Muscle layer of duodenum (tissue), 2 donors: ENCODE data around the gene CCDC8.

Source experiments
- H3K27ac ChIP-seq: one replicate; pipeline ENCODE4 v1.7.0; 2013; ENCODE audit warnings: mild to moderate bottlenecking, low read length
- H3K27me3 ChIP-seq: one replicate; pipeline ENCODE4 v1.7.0; 2013; ENCODE audit warnings: low read depth, mild to moderate bottlenecking, control low read depth, low read length
- H3K36me3 ChIP-seq, 2 donors: one replicate each; pipeline ENCODE4 v1.7.0; 2013; ENCODE audit warnings: low read length in 2 of 2, control low read depth in 1 of 2, mild to moderate bottlenecking in 1 of 2; ENCODE audit not compliant: insufficient read depth in 2 of 2, control insufficient read depth in 1 of 2
- H3K4me1 ChIP-seq, 2 donors: one replicate each; pipeline ENCODE4 v1.7.0; 2013; ENCODE audit warnings: low read length in 2 of 2, mild to moderate bottlenecking in 2 of 2, control low read depth in 1 of 2, moderate library complexity in 1 of 2; ENCODE audit not compliant: insufficient read depth in 2 of 2, control insufficient read depth in 1 of 2
- H3K4me3 ChIP-seq, 2 donors: one replicate each; pipeline ENCODE4 v1.7.0; 2013; ENCODE audit warnings: low read length in 2 of 2, low read depth in 1 of 2, mild to moderate bottlenecking in 1 of 2
- H3K9me3 ChIP-seq, 2 donors: one replicate each; pipeline ENCODE4 v1.7.0; 2013; ENCODE audit warnings: low read length in 2 of 2, control low read depth in 1 of 2, mild to moderate bottlenecking in 1 of 2; ENCODE audit not compliant: control insufficient read depth in 1 of 2
- donor health status: healthy.

The CCDC8 gene, protein sequence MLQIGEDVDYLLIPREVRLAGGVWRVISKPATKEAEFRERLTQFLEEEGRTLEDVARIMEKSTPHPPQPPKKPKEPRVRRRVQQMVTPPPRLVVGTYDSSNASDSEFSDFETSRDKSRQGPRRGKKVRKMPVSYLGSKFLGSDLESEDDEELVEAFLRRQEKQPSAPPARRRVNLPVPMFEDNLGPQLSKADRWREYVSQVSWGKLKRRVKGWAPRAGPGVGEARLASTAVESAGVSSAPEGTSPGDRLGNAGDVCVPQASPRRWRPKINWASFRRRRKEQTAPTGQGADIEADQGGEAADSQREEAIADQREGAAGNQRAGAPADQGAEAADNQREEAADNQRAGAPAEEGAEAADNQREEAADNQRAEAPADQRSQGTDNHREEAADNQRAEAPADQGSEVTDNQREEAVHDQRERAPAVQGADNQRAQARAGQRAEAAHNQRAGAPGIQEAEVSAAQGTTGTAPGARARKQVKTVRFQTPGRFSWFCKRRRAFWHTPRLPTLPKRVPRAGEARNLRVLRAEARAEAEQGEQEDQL

DNA sequence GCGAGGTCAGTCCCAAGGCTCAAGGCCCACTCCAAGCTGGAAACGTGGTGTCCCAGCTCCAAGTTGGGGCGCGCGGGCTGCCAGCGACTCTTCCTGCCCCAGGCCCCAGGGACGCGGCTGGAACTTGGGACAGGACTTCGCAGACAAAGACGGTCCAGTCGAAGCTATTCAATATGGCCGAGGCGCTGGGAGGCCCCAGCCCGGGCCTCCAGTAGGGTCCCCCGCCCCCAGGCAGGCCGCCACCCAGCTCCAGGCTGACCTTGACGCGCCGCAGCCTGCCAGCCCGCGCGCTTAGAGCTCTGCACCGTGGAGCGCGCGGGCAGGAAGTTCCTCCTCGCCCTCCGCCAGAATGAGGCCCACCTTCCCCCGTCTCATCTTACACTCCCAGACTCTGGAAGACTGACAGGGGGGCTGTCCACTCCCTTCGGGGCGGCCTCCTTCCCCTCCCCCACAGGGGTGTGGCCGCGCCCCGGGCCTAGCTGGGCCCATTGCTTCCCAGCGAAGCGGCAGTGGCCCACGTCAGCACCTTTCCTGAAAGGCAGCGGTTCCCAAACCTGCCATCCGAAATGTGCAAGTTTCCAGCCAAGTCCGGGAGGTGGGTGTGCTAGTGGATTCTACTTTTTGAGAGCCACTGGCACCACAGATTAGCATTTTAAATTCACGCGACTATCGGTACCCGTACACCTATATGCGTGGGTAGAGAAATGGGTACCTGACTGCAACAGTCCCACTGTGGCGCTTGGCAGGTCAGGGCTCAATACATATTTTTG, at the start of gene CCDC8:
CCDC8 (minus strand) TSS at position 303 of the 770 bp plus-strand sequence. CDS start 754 bp downstream, outside the sequence.
- peaks cover 0 to 40% of the 10 kb centered on the region in 2 donors for H3K4me1 ChIP-seq
- H3K36me3 ChIP-seq = no peaks in the 10 kb centered on the region
- H3K9me3 ChIP-seq = no peaks in the 10 kb centered on the region
- H3K4me3 ChIP-seq = peak within 1 kb of the TSS; percentile 61 to 62
- H3K27me3 ChIP-seq = peaks cover 21% of the 10 kb centered on the region
- peak within 1 kb of the TSS; percentile 51 for H3K27ac ChIP-seq

DNA sequence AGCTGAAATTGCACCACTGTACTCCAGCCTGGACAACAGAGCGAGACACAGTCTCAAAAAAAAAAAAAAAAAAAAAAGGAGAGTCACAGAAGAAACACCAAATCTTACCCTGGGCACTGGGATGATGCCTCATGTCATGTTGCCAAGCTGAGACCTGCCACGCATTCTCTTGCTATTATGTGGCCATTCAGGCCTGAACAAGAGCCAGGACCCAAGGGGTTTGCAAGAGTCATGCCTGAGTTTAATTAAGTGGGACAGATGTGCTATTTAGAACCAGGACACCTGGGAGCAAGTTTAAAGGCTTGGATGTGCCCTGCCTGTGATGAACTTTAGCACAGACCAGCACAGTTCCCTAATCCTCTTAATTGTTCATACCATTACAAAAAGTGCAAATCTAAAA, 48.2 kb upstream of the CCDC8 start:
- Histone ChIP-seq H3K9me3 (no peaks in the 10 kb centered on the region), H3K4me1 (no peaks in the 10 kb centered on the region), H3K27ac (no peak overlapping the region), H3K4me3 (no peak overlapping the region), H3K36me3 (no peaks in the 10 kb centered on the region), H3K27me3 (no peaks in the 10 kb centered on the region)

DNA sequence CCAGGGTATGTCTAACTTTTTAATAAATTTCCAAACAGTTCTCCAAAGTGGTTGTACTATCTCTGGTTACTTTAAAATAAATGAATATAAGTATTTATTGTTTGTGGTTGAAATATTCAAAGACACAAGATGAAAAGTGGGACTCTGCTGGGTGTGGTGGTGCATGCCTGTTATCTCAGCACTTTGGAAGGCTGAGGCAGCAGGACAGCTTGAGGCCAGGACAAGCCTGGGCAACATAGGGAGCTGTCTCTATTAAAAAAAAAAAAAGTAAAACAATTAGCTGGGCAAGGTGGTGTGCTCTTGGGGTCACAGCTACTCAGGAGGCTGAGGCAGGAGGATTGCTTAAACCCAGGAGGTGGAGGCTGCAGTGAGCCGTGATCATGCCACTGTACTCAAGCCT, 47.6 kb upstream of the CCDC8 start:
- Histone ChIP-seq H3K4me1 (no peaks in the 10 kb centered on the region), H3K9me3 (no peaks in the 10 kb centered on the region), H3K27ac (no peak overlapping the region), H3K4me3 (no peak overlapping the region), H3K27me3 (no peaks in the 10 kb centered on the region), H3K36me3 (no peaks in the 10 kb centered on the region)

DNA sequence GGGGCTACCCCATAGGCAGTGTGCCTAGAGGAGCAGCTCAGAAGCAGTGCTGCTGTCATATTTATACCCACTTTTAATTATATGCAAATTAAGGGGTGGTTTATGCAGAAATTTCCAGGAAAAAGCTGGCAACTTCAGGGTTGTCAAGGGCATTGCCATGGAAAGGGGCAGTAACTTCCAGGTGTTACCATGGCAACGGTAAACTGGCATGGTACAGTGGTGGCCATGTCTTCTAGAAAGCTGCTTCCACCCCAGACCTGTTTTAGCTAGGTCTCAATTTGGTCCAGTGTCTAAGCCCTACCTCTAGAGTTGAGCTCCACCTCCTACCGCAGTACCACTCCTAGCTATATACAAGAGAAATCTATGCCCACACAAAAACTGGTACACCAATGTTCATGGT, 46.7 kb upstream of the CCDC8 start:
- Histone ChIP-seq H3K27ac (no peak overlapping the region), H3K9me3 (no peaks in the 10 kb centered on the region)

DNA sequence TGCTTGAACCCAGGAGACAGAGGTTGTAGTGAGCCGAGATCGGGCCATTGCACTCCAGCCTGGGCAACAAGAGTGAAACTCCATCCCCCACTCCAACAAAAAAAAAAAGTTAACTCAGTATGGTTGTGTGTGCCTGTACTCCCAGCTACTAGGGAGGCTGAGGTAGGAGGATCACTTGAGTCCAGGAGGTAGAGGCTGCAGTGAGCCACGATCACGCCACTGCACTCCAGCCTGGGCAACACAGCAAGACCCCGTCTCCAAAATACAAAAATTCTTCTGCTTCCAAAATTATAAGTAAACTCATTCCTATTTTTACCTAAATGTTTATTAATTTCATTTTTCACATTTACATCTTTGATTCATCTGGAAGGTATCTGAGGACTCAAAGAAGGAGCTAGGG, 43.6 kb upstream of the CCDC8 start:
- Histone ChIP-seq H3K27ac (no peak overlapping the region), H3K4me3 (no peak overlapping the region), H3K9me3 (no peaks in the 10 kb centered on the region), H3K27me3 (no peaks in the 10 kb centered on the region), H3K36me3 (no peaks in the 10 kb centered on the region), H3K4me1 (no peaks in the 10 kb centered on the region)

More for the DNA sequence above, 46.7 kb upstream of the CCDC8 start:
- Histone ChIP-seq H3K4me1 (no peaks in the 10 kb centered on the region), H3K27me3 (no peaks in the 10 kb centered on the region), H3K36me3 (no peaks in the 10 kb centered on the region), H3K4me3 (no peak overlapping the region)

DNA sequence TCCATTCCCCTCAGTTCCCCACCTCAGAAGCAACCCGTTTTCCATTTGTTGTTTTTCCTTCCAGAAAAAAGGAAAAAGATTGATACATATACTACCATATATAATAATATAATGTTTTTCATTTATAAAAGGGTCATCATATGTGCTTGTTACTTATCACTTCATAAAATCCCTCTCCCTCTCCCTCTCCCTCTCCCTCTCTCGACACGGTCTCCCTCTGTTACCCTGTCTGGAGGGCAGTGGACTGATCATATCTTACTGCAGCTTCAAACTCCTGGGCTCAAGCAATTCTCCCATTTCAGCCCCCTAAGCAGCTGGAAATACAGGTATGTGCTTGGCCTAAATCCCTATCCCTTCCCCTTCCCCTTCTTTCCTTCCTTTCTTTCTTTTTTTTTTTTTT, 40.9 kb upstream of the CCDC8 start:
- Histone ChIP-seq H3K27me3 (no peaks in the 10 kb centered on the region), H3K27ac (no peak overlapping the region), H3K36me3 (no peaks in the 10 kb centered on the region), H3K9me3 (no peaks in the 10 kb centered on the region), H3K4me1 (no peaks in the 10 kb centered on the region), H3K4me3 (no peak overlapping the region)

DNA sequence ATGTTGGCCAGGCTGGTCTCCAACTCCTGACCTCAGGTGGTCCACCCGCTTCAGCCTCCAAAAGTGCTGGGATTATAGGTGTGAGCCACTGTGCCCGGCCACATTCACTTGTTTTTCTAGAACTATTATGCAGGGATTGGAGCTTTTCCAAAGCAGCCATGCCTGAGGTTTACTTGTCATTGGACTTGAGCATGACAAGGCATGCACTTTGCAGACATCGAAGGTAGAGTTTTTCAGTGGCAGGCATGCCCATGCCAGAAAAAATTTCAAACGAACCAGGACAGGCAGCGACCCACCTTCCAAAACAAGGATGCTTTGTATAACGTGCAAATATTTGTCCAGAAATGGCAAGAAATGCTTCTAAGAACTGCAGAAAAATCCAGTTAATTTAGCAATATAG, 40.3 kb upstream of the CCDC8 start:
- H3K27me3 ChIP-seq = no peaks in the 10 kb centered on the region
- no peak overlapping the region for H3K27ac ChIP-seq
- no peaks in the 10 kb centered on the region for H3K4me1 ChIP-seq
- H3K4me3 ChIP-seq = no peak overlapping the region
- H3K9me3 ChIP-seq = no peaks in the 10 kb centered on the region
- H3K36me3 ChIP-seq = no peaks in the 10 kb centered on the region

DNA sequence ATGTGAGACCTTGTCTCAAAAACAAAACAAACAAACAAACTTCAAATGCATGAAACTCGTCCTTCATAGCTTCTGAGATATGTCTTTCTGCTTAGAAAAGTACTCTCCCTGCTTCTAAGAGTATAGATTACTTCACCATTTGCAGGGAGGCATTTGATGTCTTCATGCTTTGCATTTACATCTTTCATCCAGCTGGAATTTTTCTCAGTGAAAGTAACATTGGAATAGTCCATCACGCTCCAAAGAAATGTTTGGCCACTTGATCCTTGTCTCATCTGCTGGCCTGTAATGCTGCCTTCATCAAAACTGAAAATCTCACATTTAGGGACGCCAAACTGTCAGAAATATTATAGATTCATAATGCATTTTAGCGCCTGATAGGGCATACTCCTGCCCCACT, 38.8 kb upstream of the CCDC8 start:
- Histone ChIP-seq H3K4me1 (no peaks in the 10 kb centered on the region), H3K9me3 (no peaks in the 10 kb centered on the region), H3K36me3 (no peaks in the 10 kb centered on the region), H3K4me3 (no peak overlapping the region), H3K27ac (no peak overlapping the region), H3K27me3 (no peaks in the 10 kb centered on the region)

DNA sequence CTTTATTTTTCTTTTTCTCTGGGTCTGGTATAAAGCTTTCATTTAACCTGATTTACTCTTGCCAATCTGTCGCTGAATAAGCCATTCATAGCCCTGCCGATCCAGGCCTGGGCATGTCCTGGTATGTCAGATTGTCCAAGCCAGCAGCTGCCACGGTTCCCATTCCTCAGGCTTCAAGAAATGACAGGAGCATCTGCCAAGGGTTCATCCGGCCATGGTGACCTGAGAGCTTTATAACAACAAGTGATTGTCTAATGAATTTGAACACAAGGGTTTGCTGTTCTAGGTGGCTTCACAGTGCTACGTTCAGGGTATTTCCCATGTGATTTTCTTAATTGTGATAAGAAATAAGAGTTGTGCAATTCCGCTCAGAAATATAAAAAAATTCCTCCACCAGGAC, 38.0 kb upstream of the CCDC8 start:
- Histone ChIP-seq H3K4me1 (no peaks in the 10 kb centered on the region), H3K27me3 (no peaks in the 10 kb centered on the region), H3K4me3 (no peak overlapping the region), H3K36me3 (no peaks in the 10 kb centered on the region), H3K27ac (no peak overlapping the region), H3K9me3 (no peaks in the 10 kb centered on the region)

DNA sequence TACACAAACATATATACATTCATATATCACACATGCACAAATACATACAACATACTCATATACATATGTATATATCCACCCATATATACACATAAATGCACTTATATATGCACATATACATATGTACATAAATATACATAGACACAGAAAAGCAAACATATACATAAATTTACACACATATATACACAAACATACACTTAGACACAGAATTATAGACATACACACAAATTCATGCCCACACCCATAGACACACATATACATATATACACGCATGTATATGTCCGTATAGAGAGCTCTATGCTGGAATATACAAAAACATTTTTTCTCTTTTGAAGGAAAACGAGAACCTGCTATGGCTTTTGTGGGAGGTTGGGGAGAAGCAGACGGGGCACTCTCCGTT, 37.4 kb upstream of the CCDC8 start:
- Histone ChIP-seq H3K27ac (no peak overlapping the region), H3K4me3 (no peak overlapping the region), H3K4me1 (no peaks in the 10 kb centered on the region)

DNA sequence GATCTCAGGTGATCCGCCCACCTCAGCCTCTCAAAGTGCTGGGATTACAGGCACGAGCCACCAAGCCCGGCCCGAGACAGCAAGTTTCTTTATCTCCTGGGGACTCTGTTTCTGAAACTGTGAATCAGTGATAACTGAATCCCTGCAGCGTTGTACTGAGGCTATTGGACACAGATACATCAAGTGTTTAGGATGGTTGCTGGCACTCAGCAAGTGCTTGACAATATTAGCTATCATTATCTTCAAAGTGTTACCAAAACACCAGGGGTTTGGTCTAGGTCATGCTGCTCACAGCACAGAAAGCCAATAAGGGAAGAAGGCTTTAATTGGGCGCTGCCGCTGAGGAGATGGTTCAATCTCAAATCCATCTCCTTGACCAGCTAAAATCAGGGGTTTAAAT, 35.9 kb upstream of the CCDC8 start:
- H3K4me3 ChIP-seq = no peak overlapping the region
- H3K27ac ChIP-seq = no peak overlapping the region
- no peaks in the 10 kb centered on the region for H3K27me3 ChIP-seq
- no peaks in the 10 kb centered on the region for H3K9me3 ChIP-seq
- no peaks in the 10 kb centered on the region for H3K4me1 ChIP-seq
- H3K36me3 ChIP-seq = no peaks in the 10 kb centered on the region

More for the DNA sequence above, 37.4 kb upstream of the CCDC8 start:
- Histone ChIP-seq H3K27me3 (no peaks in the 10 kb centered on the region), H3K36me3 (no peaks in the 10 kb centered on the region), H3K9me3 (no peaks in the 10 kb centered on the region)
